ENCODE data around the gene ARID5A. TPM values are rescaled to one million over a fixed set of nuclear protein-coding genes. Genes with fewer than 3 reads are reported as not detected.

ARID5A gene
- total and polyA plus RNA-seq, 2 of the 13 experiments (the other 11 are each of a cell fraction or from before 2014, with no cell fraction given), result 6.0 to 9.5 TPM

DNA sequence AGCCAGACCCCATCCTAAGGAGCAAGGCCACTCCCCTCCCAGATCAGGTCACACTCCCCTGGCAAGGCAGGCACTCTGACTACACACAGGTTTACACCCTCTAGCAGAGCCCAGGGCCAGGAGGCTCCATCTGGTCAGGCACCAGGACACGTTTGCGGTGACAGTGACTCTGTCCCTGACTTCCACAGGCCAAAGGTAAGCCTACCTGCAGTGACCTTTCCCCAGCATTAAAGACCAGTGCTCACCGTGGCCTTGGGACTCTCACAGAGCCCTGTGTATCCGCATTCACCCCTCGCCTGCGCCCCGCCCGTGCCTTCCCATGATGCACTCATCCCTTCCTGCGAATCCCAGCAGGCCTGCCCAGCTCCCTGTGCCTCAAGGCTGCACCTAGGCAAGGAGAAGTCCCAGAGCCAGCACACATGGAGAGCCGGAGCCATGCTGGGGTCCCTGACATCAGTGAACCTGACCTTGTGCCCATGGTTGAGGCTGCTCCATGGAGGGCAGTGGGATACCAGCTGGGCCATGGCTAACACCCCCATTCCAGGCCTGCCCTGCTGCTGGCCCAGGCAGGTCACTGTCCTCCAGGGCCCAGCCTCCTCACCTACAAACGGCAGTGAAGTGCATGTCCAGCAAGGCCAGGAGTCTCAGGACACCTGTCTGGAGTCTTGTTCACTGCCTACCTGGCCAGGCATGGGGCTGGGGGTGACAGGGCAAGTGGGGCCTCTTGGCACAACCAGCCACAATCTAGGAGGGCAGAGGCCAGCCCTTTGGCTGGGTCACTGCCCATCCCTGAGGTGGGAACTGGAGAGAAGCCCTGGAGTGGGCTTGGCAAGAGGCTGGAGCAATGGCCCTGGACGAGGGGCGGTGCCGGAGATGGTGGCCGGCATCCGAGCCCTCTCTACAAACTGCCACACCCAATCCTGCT, 34.4 kb upstream of the ARID5A start (continued):
- TF ChIP-seq, protein P1, sequence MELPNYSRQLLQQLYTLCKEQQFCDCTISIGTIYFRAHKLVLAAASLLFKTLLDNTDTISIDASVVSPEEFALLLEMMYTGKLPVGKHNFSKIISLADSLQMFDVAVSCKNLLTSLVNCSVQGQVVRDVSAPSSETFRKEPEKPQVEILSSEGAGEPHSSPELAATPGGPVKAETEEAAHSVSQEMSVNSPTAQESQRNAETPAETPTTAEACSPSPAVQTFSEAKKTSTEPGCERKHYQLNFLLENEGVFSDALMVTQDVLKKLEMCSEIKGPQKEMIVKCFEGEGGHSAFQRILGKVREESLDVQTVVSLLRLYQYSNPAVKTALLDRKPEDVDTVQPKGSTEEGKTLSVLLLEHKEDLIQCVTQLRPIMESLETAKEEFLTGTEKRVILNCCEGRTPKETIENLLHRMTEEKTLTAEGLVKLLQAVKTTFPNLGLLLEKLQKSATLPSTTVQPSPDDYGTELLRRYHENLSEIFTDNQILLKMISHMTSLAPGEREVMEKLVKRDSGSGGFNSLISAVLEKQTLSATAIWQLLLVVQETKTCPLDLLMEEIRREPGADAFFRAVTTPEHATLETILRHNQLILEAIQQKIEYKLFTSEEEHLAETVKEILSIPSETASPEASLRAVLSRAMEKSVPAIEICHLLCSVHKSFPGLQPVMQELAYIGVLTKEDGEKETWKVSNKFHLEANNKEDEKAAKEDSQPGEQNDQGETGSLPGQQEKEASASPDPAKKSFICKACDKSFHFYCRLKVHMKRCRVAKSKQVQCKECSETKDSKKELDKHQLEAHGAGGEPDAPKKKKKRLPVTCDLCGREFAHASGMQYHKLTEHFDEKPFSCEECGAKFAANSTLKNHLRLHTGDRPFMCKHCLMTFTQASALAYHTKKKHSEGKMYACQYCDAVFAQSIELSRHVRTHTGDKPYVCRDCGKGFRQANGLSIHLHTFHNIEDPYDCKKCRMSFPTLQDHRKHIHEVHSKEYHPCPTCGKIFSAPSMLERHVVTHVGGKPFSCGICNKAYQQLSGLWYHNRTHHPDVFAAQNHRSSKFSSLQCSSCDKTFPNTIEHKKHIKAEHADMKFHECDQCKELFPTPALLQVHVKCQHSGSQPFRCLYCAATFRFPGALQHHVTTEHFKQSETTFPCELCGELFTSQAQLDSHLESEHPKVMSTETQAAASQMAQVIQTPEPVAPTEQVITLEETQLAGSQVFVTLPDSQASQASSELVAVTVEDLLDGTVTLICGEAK (IDR thresholded peaks at IDR 0.05), result no peak
- TF ChIP-seq, protein P1 (CRISPR knock-in tag; IDR thresholded peaks at IDR 0.05), result 0 out of 2 replicates have a peak, but pooled peaks have one; percentile 8
- TF ChIP-seq AGO2 (optimal IDR thresholded peaks at IDR 0.05; ENCODE audit: low read depth, low read length) (no peak), ELF1 (CRISPR knock-in tag; IDR thresholded peaks at IDR 0.05) (peak; percentile 70), ZNF230 (CRISPR knock-in tag; IDR thresholded peaks at IDR 0.05) (no peak), ZNF546 (CRISPR knock-in tag; conservative IDR thresholded peaks at IDR 0.05) (0 out of 2 replicates have a peak, but pooled peaks have one; percentile 82), ZFP36 (IDR thresholded peaks at IDR 0.05; ENCODE audit: borderline replicate concordance, low read depth, low read length, partially characterized antibody) (no peak), ZNF18 (CRISPR knock-in tag; IDR thresholded peaks at IDR 0.05; ENCODE audit: insufficient replicate concordance) (no peak), ZBTB10 (CRISPR knock-in tag; IDR thresholded peaks at IDR 0.05; ENCODE audit: borderline replicate concordance) (no peak), MED8 (CRISPR knock-in tag; IDR thresholded peaks at IDR 0.05; ENCODE audit: insufficient replicate concordance) (no peak), ZNF253 (CRISPR knock-in tag; IDR thresholded peaks at IDR 0.05; ENCODE audit: borderline replicate concordance) (no peak), EZH2 (conservative IDR thresholded peaks at IDR 0.05; ENCODE audit: low read depth, low read length) (no peak), MXI1 (IDR thresholded peaks at IDR 0.05; ENCODE audit: borderline replicate concordance, low read depth, low read length) (no peak)
- TF ChIP-seq, protein P2, sequence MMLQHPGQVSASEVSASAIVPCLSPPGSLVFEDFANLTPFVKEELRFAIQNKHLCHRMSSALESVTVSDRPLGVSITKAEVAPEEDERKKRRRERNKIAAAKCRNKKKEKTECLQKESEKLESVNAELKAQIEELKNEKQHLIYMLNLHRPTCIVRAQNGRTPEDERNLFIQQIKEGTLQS (CRISPR knock-in tag; IDR thresholded peaks at IDR 0.05), result no peak
